Measurements from ENCODE around the gene TBC1D7.

Gene TBC1D7

GRCh38 chr6:13369591-13369990 is 41.3 kb upstream of the TBC1D7 start:
- Histone ChIP-seq H3K4me3 (ENCODE audit: insufficient read depth, low read depth, low read length, poor library complexity, severe bottlenecking) (no peak overlapping the region), H3K36me3 (ENCODE audit: control insufficient read depth, insufficient read depth, low read length) (no peaks in the 10 kb centered on the region), H3K27ac (ENCODE audit: insufficient read depth, low read length, poor library complexity, severe bottlenecking) (no peak overlapping the region), H3K4me1 (ENCODE audit: control insufficient read depth, insufficient read depth, low read length, poor library complexity, severe bottlenecking) (no peaks in the 10 kb centered on the region), H3K27me3 (replicated peaks; ENCODE audit: control insufficient read depth, insufficient read depth, low read length, poor library complexity, severe bottlenecking) (no peaks in the 10 kb centered on the region), H3K9me3 (ENCODE audit: control insufficient read depth, low read length) (no peaks in the 10 kb centered on the region)
- no peak for DNase-seq

- no peaks in the 10 kb centered on the region for H3K9me3 ChIP-seq (ENCODE audit: control insufficient read depth, low read length)
- no peaks in the 10 kb centered on the region for H3K27me3 ChIP-seq (replicated peaks; ENCODE audit: control insufficient read depth, insufficient read depth, low read length, poor library complexity, severe bottlenecking)
- H3K36me3 ChIP-seq (ENCODE audit: control insufficient read depth, insufficient read depth, low read length): no peaks in the 10 kb centered on the region
- DNase-seq: no peak
- H3K4me3 ChIP-seq (ENCODE audit: insufficient read depth, low read depth, low read length, poor library complexity, severe bottlenecking): no peak overlapping the region
- H3K27ac ChIP-seq (ENCODE audit: insufficient read depth, low read length, poor library complexity, severe bottlenecking): no peak overlapping the region
- H3K4me1 ChIP-seq (ENCODE audit: control insufficient read depth, insufficient read depth, low read length, poor library complexity, severe bottlenecking): no peaks in the 10 kb centered on the region
These were observed 40.4 kb upstream of the TBC1D7 start for GRCh38 chr6:13368731-13369115.

GRCh38 chr6:13368079-13368730 is 39.9 kb upstream of the TBC1D7 start:
- H3K27me3 ChIP-seq (replicated peaks; ENCODE audit: control insufficient read depth, insufficient read depth, low read length, poor library complexity, severe bottlenecking): no peaks in the 10 kb centered on the region

GRCh38 chr6:13367396-13367795 is 39.1 kb upstream of the TBC1D7 start:
- DNase-seq: no peak
- Histone ChIP-seq H3K4me1 (ENCODE audit: control insufficient read depth, insufficient read depth, low read length, poor library complexity, severe bottlenecking) (no peaks in the 10 kb centered on the region), H3K4me3 (ENCODE audit: insufficient read depth, low read depth, low read length, poor library complexity, severe bottlenecking) (no peak overlapping the region), H3K27ac (ENCODE audit: insufficient read depth, low read length, poor library complexity, severe bottlenecking) (no peak overlapping the region), H3K9me3 (ENCODE audit: control insufficient read depth, low read length) (no peaks in the 10 kb centered on the region), H3K27me3 (replicated peaks; ENCODE audit: control insufficient read depth, insufficient read depth, low read length, poor library complexity, severe bottlenecking) (no peaks in the 10 kb centered on the region), H3K36me3 (ENCODE audit: control insufficient read depth, insufficient read depth, low read length) (no peaks in the 10 kb centered on the region)

More at GRCh38 chr6:13368079-13368730, 39.9 kb upstream of the TBC1D7 start:
- no peaks in the 10 kb centered on the region for H3K4me1 ChIP-seq (ENCODE audit: control insufficient read depth, insufficient read depth, low read length, poor library complexity, severe bottlenecking)
- no peak for DNase-seq
- no peaks in the 10 kb centered on the region for H3K9me3 ChIP-seq (ENCODE audit: control insufficient read depth, low read length)
- no peaks in the 10 kb centered on the region for H3K36me3 ChIP-seq (ENCODE audit: control insufficient read depth, insufficient read depth, low read length)
- no peak overlapping the region for H3K27ac ChIP-seq (ENCODE audit: insufficient read depth, low read length, poor library complexity, severe bottlenecking)
- no peak overlapping the region for H3K4me3 ChIP-seq (ENCODE audit: insufficient read depth, low read depth, low read length, poor library complexity, severe bottlenecking)

- DNase-seq: no peak
- H3K27ac ChIP-seq (ENCODE audit: insufficient read depth, low read length, poor library complexity, severe bottlenecking): no peak overlapping the region
- H3K4me1 ChIP-seq (ENCODE audit: control insufficient read depth, insufficient read depth, low read length, poor library complexity, severe bottlenecking): no peaks in the 10 kb centered on the region
- H3K4me3 ChIP-seq (ENCODE audit: insufficient read depth, low read depth, low read length, poor library complexity, severe bottlenecking): no peak overlapping the region
- no peaks in the 10 kb centered on the region for H3K9me3 ChIP-seq (ENCODE audit: control insufficient read depth, low read length)
- H3K27me3 ChIP-seq (replicated peaks; ENCODE audit: control insufficient read depth, insufficient read depth, low read length, poor library complexity, severe bottlenecking): no peaks in the 10 kb centered on the region
- H3K36me3 ChIP-seq (ENCODE audit: control insufficient read depth, insufficient read depth, low read length): no peaks in the 10 kb centered on the region
These were observed 37.0 kb upstream of the TBC1D7 start for GRCh38 chr6:13365320-13365719.

- no peaks in the 10 kb centered on the region for H3K27me3 ChIP-seq (replicated peaks; ENCODE audit: control insufficient read depth, insufficient read depth, low read length, poor library complexity, severe bottlenecking)
- H3K4me1 ChIP-seq (ENCODE audit: control insufficient read depth, insufficient read depth, low read length, poor library complexity, severe bottlenecking): no peaks in the 10 kb centered on the region
- no peaks in the 10 kb centered on the region for H3K36me3 ChIP-seq (ENCODE audit: control insufficient read depth, insufficient read depth, low read length)
- H3K4me3 ChIP-seq (ENCODE audit: insufficient read depth, low read depth, low read length, poor library complexity, severe bottlenecking): no peak overlapping the region
- DNase-seq: no peak
- H3K27ac ChIP-seq (ENCODE audit: insufficient read depth, low read length, poor library complexity, severe bottlenecking): no peak overlapping the region
- H3K9me3 ChIP-seq (ENCODE audit: control insufficient read depth, low read length): no peaks in the 10 kb centered on the region
These were observed 36.5 kb upstream of the TBC1D7 start for GRCh38 chr6:13364842-13365241.

- H3K9me3 ChIP-seq (ENCODE audit: control insufficient read depth, low read length): no peaks in the 10 kb centered on the region
- H3K4me3 ChIP-seq (ENCODE audit: insufficient read depth, low read depth, low read length, poor library complexity, severe bottlenecking): no peak overlapping the region
- H3K36me3 ChIP-seq (ENCODE audit: control insufficient read depth, insufficient read depth, low read length): no peaks in the 10 kb centered on the region
- no peak overlapping the region for H3K27ac ChIP-seq (ENCODE audit: insufficient read depth, low read length, poor library complexity, severe bottlenecking)
- H3K27me3 ChIP-seq (replicated peaks; ENCODE audit: control insufficient read depth, insufficient read depth, low read length, poor library complexity, severe bottlenecking): no peaks in the 10 kb centered on the region
- H3K4me1 ChIP-seq (ENCODE audit: control insufficient read depth, insufficient read depth, low read length, poor library complexity, severe bottlenecking): no peaks in the 10 kb centered on the region
- no peak for DNase-seq
These were observed 34.1 kb upstream of the TBC1D7 start for GRCh38 chr6:13362412-13362811.

GRCh38 chr6:13360671-13361540 is 32.6 kb upstream of the TBC1D7 start:
- Histone ChIP-seq H3K27ac (ENCODE audit: insufficient read depth, low read length, poor library complexity, severe bottlenecking) (no peak overlapping the region), H3K36me3 (ENCODE audit: control insufficient read depth, insufficient read depth, low read length) (no peaks in the 10 kb centered on the region), H3K4me1 (ENCODE audit: control insufficient read depth, insufficient read depth, low read length, poor library complexity, severe bottlenecking) (peaks cover 7% of the 10 kb centered on the region), H3K27me3 (replicated peaks; ENCODE audit: control insufficient read depth, insufficient read depth, low read length, poor library complexity, severe bottlenecking) (no peaks in the 10 kb centered on the region), H3K4me3 (ENCODE audit: insufficient read depth, low read depth, low read length, poor library complexity, severe bottlenecking) (no peak overlapping the region), H3K9me3 (ENCODE audit: control insufficient read depth, low read length) (no peaks in the 10 kb centered on the region)
- DNase-seq: no peak

GRCh38 chr6:13359287-13359686 is 30.9 kb upstream of the TBC1D7 start:
- DNase-seq: no peak
- Histone ChIP-seq H3K36me3 (ENCODE audit: control insufficient read depth, insufficient read depth, low read length) (no peaks in the 10 kb centered on the region), H3K27ac (ENCODE audit: insufficient read depth, low read length, poor library complexity, severe bottlenecking) (no peak overlapping the region), H3K4me3 (ENCODE audit: insufficient read depth, low read depth, low read length, poor library complexity, severe bottlenecking) (no peak overlapping the region), H3K9me3 (ENCODE audit: control insufficient read depth, low read length) (no peaks in the 10 kb centered on the region), H3K27me3 (replicated peaks; ENCODE audit: control insufficient read depth, insufficient read depth, low read length, poor library complexity, severe bottlenecking) (no peaks in the 10 kb centered on the region), H3K4me1 (ENCODE audit: control insufficient read depth, insufficient read depth, low read length, poor library complexity, severe bottlenecking) (peaks cover 20% of the 10 kb centered on the region)

GRCh38 chr6:13358511-13358910 is 30.2 kb upstream of the TBC1D7 start:
- no peak overlapping the region for H3K27ac ChIP-seq (ENCODE audit: insufficient read depth, low read length, poor library complexity, severe bottlenecking)
- H3K9me3 ChIP-seq (ENCODE audit: control insufficient read depth, low read length): no peaks in the 10 kb centered on the region
- H3K27me3 ChIP-seq (replicated peaks; ENCODE audit: control insufficient read depth, insufficient read depth, low read length, poor library complexity, severe bottlenecking): no peaks in the 10 kb centered on the region
- no peak overlapping the region for H3K4me3 ChIP-seq (ENCODE audit: insufficient read depth, low read depth, low read length, poor library complexity, severe bottlenecking)
- H3K4me1 ChIP-seq (ENCODE audit: control insufficient read depth, insufficient read depth, low read length, poor library complexity, severe bottlenecking): peaks cover 20% of the 10 kb centered on the region
- DNase-seq: no peak
- H3K36me3 ChIP-seq (ENCODE audit: control insufficient read depth, insufficient read depth, low read length): no peaks in the 10 kb centered on the region
